Measurements from ENCODE around the gene UGT1A10. TPM values are rescaled to one million over a fixed set of nuclear protein-coding genes. Genes with fewer than 3 reads are reported as not detected.

Gene UGT1A10
- total and polyA plus RNA-seq, 2 of the 13 experiments (the other 11 are each of a cell fraction or from before 2014, with no cell fraction given): not detected

DNA sequence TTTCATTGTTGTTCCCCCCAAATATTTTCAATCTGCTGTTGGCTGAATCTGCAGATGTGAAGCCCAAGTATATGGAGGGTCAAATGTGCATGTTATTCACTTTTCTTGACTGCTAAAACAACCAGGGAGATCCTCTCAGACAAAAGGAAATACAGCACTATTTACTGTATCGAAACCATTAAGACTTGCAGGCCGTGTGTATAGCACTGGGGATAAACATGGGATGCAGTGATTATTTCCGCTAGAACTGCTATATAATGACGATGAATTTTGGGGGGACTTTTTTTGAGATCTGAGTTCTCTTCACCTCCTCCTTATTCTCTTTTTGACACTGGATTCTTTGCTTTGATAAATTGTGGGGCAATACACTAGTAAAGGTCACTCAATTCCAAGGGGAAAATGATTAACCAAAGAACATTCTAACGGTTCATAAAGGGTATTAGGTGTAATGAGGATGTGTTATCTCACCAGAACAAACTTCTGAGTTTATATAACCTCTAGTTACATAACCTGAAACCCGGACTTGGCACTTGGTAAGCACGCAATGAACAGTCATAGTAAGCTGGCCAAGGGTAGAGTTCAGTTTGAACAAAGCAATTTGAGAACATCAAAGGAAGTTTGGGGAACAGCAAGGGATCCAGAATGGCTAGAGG lies 120.3 kb downstream of the UGT1A10 start (continued):
- TF ChIP-seq SOX13 (IDR thresholded peaks at IDR 0.05) (peak; percentile 98), SOX13 (CRISPR knock-in tag; conservative IDR thresholded peaks at IDR 0.05 in 1 of 2, IDR thresholded peaks at IDR 0.05 in 1 of 2) (peak in 1 of 2 experiments; percentile 97; a peak in 2 of 4 replicates), MXD4 (CRISPR knock-in tag; IDR thresholded peaks at IDR 0.05) (0 out of 2 replicates have a peak, but pooled peaks have one; percentile 55), ZNF652 (CRISPR knock-in tag; IDR thresholded peaks at IDR 0.05; ENCODE audit: borderline replicate concordance, low read depth) (peak; percentile 57; the same call in 1 of the 2 replicates), SPEN (CRISPR knock-in tag; IDR thresholded peaks at IDR 0.05; ENCODE audit: low read depth) (peak; percentile 63; the same call in 1 of the 2 replicates), KLF12 (CRISPR knock-in tag; IDR thresholded peaks at IDR 0.05; ENCODE audit: borderline replicate concordance) (0 out of 2 replicates have a peak, but pooled peaks have one; percentile 52), ZNF382 (CRISPR knock-in tag; IDR thresholded peaks at IDR 0.05; ENCODE audit: borderline replicate concordance) (no peak), ISL2 (CRISPR knock-in tag; IDR thresholded peaks at IDR 0.05) (peak; percentile 93), GFI1 (CRISPR knock-in tag; IDR thresholded peaks at IDR 0.05; ENCODE audit: borderline replicate concordance) (peak; percentile 95), SKI (IDR thresholded peaks at IDR 0.05; ENCODE audit: partially characterized antibody) (peak; percentile 94), SMAD1 (CRISPR knock-in tag; IDR thresholded peaks at IDR 0.05; ENCODE audit: borderline replicate concordance, low read depth) (no peak), MED1 (CRISPR knock-in tag; IDR thresholded peaks at IDR 0.05) (peak; percentile 95)
- TF ChIP-seq, protein P1, sequence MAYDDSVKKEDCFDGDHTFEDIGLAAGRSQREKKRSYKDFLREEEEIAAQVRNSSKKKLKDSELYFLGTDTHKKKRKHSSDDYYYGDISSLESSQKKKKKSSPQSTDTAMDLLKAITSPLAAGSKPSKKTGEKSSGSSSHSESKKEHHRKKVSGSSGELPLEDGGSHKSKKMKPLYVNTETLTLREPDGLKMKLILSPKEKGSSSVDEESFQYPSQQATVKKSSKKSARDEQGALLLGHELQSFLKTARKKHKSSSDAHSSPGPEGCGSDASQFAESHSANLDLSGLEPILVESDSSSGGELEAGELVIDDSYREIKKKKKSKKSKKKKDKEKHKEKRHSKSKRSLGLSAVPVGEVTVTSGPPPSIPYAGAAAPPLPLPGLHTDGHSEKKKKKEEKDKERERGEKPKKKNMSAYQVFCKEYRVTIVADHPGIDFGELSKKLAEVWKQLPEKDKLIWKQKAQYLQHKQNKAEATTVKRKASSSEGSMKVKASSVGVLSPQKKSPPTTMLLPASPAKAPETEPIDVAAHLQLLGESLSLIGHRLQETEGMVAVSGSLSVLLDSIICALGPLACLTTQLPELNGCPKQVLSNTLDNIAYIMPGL (CRISPR knock-in tag; IDR thresholded peaks at IDR 0.05; ENCODE audit: borderline replicate concordance in 1 of 2, low read depth in 1 of 2): peak in 1 of 2 experiments; percentile 66; a peak in 1 of 4 replicates
- TF ChIP-seq, protein P2, sequence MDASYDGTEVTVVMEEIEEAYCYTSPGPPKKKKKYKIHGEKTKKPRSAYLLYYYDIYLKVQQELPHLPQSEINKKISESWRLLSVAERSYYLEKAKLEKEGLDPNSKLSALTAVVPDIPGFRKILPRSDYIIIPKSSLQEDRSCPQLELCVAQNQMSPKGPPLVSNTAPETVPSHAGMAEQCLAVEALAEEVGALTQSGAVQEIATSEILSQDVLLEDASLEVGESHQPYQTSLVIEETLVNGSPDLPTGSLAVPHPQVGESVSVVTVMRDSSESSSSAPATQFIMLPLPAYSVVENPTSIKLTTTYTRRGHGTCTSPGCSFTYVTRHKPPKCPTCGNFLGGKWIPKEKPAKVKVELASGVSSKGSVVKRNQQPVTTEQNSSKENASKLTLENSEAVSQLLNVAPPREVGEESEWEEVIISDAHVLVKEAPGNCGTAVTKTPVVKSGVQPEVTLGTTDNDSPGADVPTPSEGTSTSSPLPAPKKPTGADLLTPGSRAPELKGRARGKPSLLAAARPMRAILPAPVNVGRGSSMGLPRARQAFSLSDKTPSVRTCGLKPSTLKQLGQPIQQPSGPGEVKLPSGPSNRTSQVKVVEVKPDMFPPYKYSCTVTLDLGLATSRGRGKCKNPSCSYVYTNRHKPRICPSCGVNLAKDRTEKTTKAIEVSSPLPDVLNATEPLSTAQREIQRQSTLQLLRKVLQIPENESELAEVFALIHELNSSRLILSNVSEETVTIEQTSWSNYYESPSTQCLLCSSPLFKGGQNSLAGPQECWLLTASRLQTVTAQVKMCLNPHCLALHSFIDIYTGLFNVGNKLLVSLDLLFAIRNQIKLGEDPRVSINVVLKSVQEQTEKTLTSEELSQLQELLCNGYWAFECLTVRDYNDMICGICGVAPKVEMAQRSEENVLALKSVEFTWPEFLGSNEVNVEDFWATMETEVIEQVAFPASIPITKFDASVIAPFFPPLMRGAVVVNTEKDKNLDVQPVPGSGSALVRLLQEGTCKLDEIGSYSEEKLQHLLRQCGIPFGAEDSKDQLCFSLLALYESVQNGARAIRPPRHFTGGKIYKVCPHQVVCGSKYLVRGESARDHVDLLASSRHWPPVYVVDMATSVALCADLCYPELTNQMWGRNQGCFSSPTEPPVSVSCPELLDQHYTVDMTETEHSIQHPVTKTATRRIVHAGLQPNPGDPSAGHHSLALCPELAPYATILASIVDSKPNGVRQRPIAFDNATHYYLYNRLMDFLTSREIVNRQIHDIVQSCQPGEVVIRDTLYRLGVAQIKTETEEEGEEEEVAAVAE (CRISPR knock-in tag; IDR thresholded peaks at IDR 0.05; ENCODE audit: borderline replicate concordance): peak; percentile 65; the same call in 1 of the 2 replicates
- TF ChIP-seq, protein P3, sequence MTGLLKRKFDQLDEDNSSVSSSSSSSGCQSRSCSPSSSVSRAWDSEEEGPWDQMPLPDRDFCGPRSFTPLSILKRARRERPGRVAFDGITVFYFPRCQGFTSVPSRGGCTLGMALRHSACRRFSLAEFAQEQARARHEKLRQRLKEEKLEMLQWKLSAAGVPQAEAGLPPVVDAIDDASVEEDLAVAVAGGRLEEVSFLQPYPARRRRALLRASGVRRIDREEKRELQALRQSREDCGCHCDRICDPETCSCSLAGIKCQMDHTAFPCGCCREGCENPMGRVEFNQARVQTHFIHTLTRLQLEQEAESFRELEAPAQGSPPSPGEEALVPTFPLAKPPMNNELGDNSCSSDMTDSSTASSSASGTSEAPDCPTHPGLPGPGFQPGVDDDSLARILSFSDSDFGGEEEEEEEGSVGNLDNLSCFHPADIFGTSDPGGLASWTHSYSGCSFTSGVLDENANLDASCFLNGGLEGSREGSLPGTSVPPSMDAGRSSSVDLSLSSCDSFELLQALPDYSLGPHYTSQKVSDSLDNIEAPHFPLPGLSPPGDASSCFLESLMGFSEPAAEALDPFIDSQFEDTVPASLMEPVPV (CRISPR knock-in tag; IDR thresholded peaks at IDR 0.05): no peak
- TF ChIP-seq, protein P4, sequence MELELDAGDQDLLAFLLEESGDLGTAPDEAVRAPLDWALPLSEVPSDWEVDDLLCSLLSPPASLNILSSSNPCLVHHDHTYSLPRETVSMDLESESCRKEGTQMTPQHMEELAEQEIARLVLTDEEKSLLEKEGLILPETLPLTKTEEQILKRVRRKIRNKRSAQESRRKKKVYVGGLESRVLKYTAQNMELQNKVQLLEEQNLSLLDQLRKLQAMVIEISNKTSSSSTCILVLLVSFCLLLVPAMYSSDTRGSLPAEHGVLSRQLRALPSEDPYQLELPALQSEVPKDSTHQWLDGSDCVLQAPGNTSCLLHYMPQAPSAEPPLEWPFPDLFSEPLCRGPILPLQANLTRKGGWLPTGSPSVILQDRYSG (CRISPR knock-in tag; IDR thresholded peaks at IDR 0.05): no peak
- TF ChIP-seq, protein P5, sequence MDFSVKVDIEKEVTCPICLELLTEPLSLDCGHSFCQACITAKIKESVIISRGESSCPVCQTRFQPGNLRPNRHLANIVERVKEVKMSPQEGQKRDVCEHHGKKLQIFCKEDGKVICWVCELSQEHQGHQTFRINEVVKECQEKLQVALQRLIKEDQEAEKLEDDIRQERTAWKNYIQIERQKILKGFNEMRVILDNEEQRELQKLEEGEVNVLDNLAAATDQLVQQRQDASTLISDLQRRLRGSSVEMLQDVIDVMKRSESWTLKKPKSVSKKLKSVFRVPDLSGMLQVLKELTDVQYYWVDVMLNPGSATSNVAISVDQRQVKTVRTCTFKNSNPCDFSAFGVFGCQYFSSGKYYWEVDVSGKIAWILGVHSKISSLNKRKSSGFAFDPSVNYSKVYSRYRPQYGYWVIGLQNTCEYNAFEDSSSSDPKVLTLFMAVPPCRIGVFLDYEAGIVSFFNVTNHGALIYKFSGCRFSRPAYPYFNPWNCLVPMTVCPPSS (IDR thresholded peaks at IDR 0.05): no peak
